Sigmoid colon (tissue), 7 donors: ENCODE results near the gene FCER2. TPM values are rescaled to one million over a fixed set of nuclear protein-coding genes. Genes with fewer than 3 reads are reported as not detected.

Source experiments
- DNase-seq: peaks from one replicate; pipeline ENCODE4 v3.0.0-alpha.2; 2019
- H3K27ac ChIP-seq, 4 donors: fragments of 200-600 bp; sonication (generic); one replicate each; pipeline ENCODE4 v1.5.1; 2016 to 2019; ENCODE audit warnings: mild to moderate bottlenecking in 1 of 4
- H3K27me3 ChIP-seq, 3 donors: fragments of 200-600 bp; sonication (generic); one replicate each; pipeline ENCODE4 v1.5.1; 2019; ENCODE audit warnings: mild to moderate bottlenecking in 1 of 3
- H3K36me3 ChIP-seq, 4 donors: fragments of 200-600 bp; sonication (generic); one replicate each; pipeline ENCODE4 v1.5.1; 2016 to 2019
- H3K4me1 ChIP-seq, 4 donors: fragments of 200-600 bp; sonication (generic); one replicate each; pipeline ENCODE4 v1.5.1; 2017 to 2019
- H3K4me3 ChIP-seq, 4 donors: fragments of 200-600 bp; sonication (generic); one replicate each; pipeline ENCODE4 v1.5.1; 2017 to 2019; ENCODE audit warnings: mild to moderate bottlenecking in 2 of 4, moderate library complexity in 1 of 4
- H3K9me3 ChIP-seq, 4 donors: fragments of 200-600 bp in 3 of 4; sonication (generic) in 3 of 4; one replicate each; pipeline versions ENCODE4 v1.5.1 to v1.6.1; 2013 to 2019
- EP300 ChIP-seq, 4 donors: sonication (generic); formaldehyde crosslinking; IDR thresholded peaks; one replicate each; pipeline ENCODE4 v1.6.1; 2017; ENCODE audit warnings: antibody characterized with exemption in 4 of 4
- POLR2A ChIP-seq, 2 donors: fragments of 450-650 bp; IDR thresholded peaks; one replicate each; pipeline ENCODE4 v1.6.1; 2016; ENCODE audit warnings: antibody characterized with exemption in 2 of 2, mild to moderate bottlenecking in 2 of 2, moderate library complexity in 2 of 2
- POLR2AphosphoS5 ChIP-seq, 4 donors: sonication (generic); formaldehyde crosslinking; IDR thresholded peaks; one replicate each; pipeline ENCODE4 v1.6.1; 2017; ENCODE audit warnings: antibody characterized with exemption in 4 of 4
- WGBS, 2 donors: extraction: QIAGEN DNeasy Blood & Tissue Kit; methylation state at CpG; one replicate each; pipeline ENCODE4 v1.1.7; 2013; 5-methylcytosine and 5-hydroxymethylcytosine counted together
- intact Hi-C: fragments of 100-400 bp; cut with DNase I; formaldehyde crosslinking; loops from one replicate; pipeline ENCODE4 v1.15.1; 2023
- polyA plus RNA-seq, 3 donors: library from polyadenylated mRNA; stranded (reverse); fragments of 200-250 nt; gene quantifications; one replicate each; pipeline ENCODE4 v1.2.3, GENCODE V29; 2013
- total RNA-seq, 4 donors: library from RNA; depleted of rRNA; stranded (reverse); fragments of >200 nt; gene quantifications; one replicate each; pipeline ENCODE4 v1.1.0, GENCODE V29; 2016
- TF ChIP-seq, protein P1 (sequence below), 4 experiments: fragments of 450-650 bp in 3 of 4; fragments of 200-600 bp in 1 of 4; IDR thresholded peaks; one replicate each; pipeline ENCODE4 v1.5.1; 2016 to 2019; ENCODE audit warnings: antibody characterized with exemption in 4 of 4, mild to moderate bottlenecking in 3 of 4, moderate library complexity in 2 of 4
- donor health status: healthy with polysubstance abuse.
- donor health status: Bipolar disorder and iron deficiency.
- donor health status: healthy.

FCER2 gene
- total and polyA plus RNA-seq, 7 donors, result 0.27 to 14.7 (median 0.61) TPM; not detected in 1

DNA sequence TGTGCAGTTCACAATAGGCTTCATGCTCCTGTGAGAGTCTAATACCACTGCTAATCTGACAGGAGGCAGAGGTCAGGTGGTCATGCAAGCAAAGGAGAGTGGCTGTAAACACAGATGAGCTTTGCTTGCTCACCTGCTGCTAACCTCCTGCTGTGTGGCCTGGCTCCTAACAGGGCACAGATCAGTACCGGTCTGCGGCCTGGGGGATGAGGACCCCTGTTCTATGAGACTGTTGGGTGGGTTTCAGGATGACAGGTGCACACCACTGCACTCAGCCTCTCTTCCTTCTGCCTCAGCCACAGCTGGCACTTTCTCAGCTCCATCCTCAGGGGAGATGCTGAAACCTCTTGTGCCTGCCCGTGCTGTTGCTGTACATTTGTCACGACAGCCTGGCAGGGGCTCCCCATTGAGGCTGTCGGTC is 20.3 kb upstream of the FCER2 start:
- no peak for DNase-seq
- Histone ChIP-seq H3K27ac (no peak overlapping the region), H3K27me3 (peaks cover 0 to 11% (median 0%) of the 10 kb centered on the region in 3 donors), H3K36me3 (no peaks in the 10 kb centered on the region), H3K4me3 (no peak overlapping the region), H3K4me1 (no peaks in the 10 kb centered on the region), H3K9me3 (no peaks in the 10 kb centered on the region)
- intact Hi-C loops, result no loop called here
- TF ChIP-seq, protein P1, sequence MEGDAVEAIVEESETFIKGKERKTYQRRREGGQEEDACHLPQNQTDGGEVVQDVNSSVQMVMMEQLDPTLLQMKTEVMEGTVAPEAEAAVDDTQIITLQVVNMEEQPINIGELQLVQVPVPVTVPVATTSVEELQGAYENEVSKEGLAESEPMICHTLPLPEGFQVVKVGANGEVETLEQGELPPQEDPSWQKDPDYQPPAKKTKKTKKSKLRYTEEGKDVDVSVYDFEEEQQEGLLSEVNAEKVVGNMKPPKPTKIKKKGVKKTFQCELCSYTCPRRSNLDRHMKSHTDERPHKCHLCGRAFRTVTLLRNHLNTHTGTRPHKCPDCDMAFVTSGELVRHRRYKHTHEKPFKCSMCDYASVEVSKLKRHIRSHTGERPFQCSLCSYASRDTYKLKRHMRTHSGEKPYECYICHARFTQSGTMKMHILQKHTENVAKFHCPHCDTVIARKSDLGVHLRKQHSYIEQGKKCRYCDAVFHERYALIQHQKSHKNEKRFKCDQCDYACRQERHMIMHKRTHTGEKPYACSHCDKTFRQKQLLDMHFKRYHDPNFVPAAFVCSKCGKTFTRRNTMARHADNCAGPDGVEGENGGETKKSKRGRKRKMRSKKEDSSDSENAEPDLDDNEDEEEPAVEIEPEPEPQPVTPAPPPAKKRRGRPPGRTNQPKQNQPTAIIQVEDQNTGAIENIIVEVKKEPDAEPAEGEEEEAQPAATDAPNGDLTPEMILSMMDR (IDR thresholded peaks at IDR 0.05), result no peak
- TF ChIP-seq POLR2AphosphoS5 (IDR thresholded peaks at IDR 0.05) (no peak), POLR2A (IDR thresholded peaks at IDR 0.05) (no peak), EP300 (IDR thresholded peaks at IDR 0.05) (no peak)
- WGBS, 2 donors, result 61 to 73% methylated on average over 5 of the region's 5 CpGs

DNA sequence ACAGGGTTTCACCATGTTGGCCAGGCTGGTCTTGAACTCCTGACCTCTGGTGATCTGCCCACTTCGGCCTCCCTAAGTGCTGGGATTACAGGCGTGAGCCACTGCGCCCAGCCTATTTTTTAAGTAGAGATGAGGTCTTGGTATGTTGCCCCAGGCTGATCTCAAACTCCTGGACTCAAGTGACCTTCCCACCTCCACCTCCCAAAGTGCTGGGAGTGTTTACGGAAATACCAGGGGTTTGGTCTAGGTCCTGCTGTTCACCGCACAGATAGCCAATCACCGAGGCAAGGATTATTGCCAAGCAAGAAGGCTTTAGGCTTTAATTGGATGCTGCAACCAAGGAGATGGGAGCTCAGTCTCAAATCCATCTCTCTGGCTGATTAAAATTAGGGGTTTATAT is 18.4 kb upstream of the FCER2 start:
- intact Hi-C loops, result no loop called here
- no peak for DNase-seq
- TF ChIP-seq, protein P1 (IDR thresholded peaks at IDR 0.05), result no peak
- TF ChIP-seq POLR2A (IDR thresholded peaks at IDR 0.05), result no peak
- no peak for TF ChIP-seq EP300 (IDR thresholded peaks at IDR 0.05)
- no peak for TF ChIP-seq POLR2AphosphoS5 (IDR thresholded peaks at IDR 0.05)
- WGBS, 2 donors, result 80 to 84% methylated on average over 6 of the region's 6 CpGs
- Histone ChIP-seq H3K4me3 (no peak overlapping the region), H3K27ac (no peak overlapping the region), H3K9me3 (peaks cover 0 to 4% (median 1%) of the 10 kb centered on the region in 4 donors), H3K36me3 (no peaks in the 10 kb centered on the region), H3K4me1 (no peaks in the 10 kb centered on the region), H3K27me3 (peaks cover 0 to 11% (median 0%) of the 10 kb centered on the region in 3 donors)

DNA sequence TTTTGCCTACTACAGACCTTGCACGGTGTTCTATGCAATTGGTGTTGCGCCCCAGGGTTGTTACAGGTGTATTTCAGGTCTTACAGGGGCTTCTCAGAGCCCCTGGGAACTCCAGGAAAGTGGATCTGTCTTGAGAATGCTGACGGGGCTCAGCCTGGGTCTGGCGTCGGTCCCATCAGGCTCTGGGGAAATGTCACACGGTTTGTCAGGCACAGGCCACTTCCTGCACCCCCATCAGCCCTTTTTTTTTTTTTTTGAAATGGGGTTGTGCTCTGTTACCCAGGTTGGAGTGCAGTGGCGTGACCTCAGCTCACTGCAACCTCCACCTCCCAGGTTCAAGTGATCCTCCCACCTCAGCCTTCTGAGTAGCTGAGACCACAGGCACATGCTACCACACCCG is 16.7 kb upstream of the FCER2 start:
- no peak for DNase-seq
- 41 to 61% methylated on average over 8 of the region's 8 CpGs for WGBS, 2 donors

GRCh38 chr19:7716762-7717161 is 14.8 kb upstream of the FCER2 start:
- Histone ChIP-seq H3K27ac (no peak overlapping the region), H3K4me3 (no peak overlapping the region), H3K4me1 (no peaks in the 10 kb centered on the region), H3K36me3 (no peaks in the 10 kb centered on the region), H3K27me3 (peaks cover 0 to 6% (median 0%) of the 10 kb centered on the region in 3 donors), H3K9me3 (peaks cover 0 to 4% (median 1%) of the 10 kb centered on the region in 4 donors)
- no peak for DNase-seq
- TF ChIP-seq POLR2A (IDR thresholded peaks at IDR 0.05), result no peak
- TF ChIP-seq EP300 (IDR thresholded peaks at IDR 0.05), result no peak
- WGBS, 2 donors, result 88 to 89% methylated on average over 1 of the region's 1 CpG
- intact Hi-C loops, result no loop called here

More for the DNA sequence above, 16.7 kb upstream of the FCER2 start:
- H3K36me3 ChIP-seq, result no peaks in the 10 kb centered on the region
- no peak overlapping the region for H3K27ac ChIP-seq
- no peak overlapping the region for H3K4me3 ChIP-seq
- H3K27me3 ChIP-seq, result peaks cover 0 to 6% (median 0%) of the 10 kb centered on the region in 3 donors
- intact Hi-C loops, result no loop called here
- no peaks in the 10 kb centered on the region for H3K4me1 ChIP-seq
- peaks cover 0 to 4% (median 1%) of the 10 kb centered on the region in 4 donors for H3K9me3 ChIP-seq
- no peak for TF ChIP-seq POLR2AphosphoS5 (IDR thresholded peaks at IDR 0.05)
- no peak for TF ChIP-seq EP300 (IDR thresholded peaks at IDR 0.05)
- no peak for TF ChIP-seq POLR2A (IDR thresholded peaks at IDR 0.05)
- TF ChIP-seq, protein P1 (IDR thresholded peaks at IDR 0.05), result no peak

DNA sequence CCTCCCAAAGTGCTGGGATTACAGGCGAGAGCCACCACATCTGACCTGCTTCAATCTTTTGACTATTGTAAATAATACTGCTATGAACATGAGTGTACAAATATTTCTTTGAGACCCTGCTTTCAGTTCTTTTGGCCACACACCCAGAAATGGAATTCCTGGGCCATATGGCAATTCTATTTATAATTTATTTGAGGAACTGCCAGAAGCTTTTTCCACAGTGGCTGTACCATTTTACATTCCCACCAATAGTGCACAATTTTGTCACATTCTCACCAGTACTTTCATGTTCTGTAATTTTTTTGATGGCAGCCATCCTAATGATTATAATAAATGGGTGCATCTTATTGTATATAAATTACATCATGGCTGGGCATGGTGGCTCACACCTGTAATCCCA is 13.7 kb upstream of the FCER2 start:
- no peak overlapping the region for H3K4me3 ChIP-seq
- intact Hi-C loops, result no loop called here
- TF ChIP-seq POLR2AphosphoS5 (IDR thresholded peaks at IDR 0.05) (no peak), EP300 (IDR thresholded peaks at IDR 0.05) (no peak), POLR2A (IDR thresholded peaks at IDR 0.05) (no peak)
- TF ChIP-seq, protein P1 (IDR thresholded peaks at IDR 0.05), result no peak
- no peaks in the 10 kb centered on the region for H3K36me3 ChIP-seq
- H3K9me3 ChIP-seq, result peaks cover 0 to 4% (median 1%) of the 10 kb centered on the region in 4 donors
- 79 to 84% methylated on average over 1 of the region's 1 CpG for WGBS, 2 donors
- H3K27me3 ChIP-seq, result peaks cover 0 to 6% (median 0%) of the 10 kb centered on the region in 3 donors
- no peaks in the 10 kb centered on the region for H3K4me1 ChIP-seq
- H3K27ac ChIP-seq, result no peak overlapping the region
- DNase-seq, result no peak
